NCI-H146 treated with DMSO at 0.1 percent for 48 hours (cell line): ENCODE data around the gene TAF5.
A peak's percentile ranks its signal among the peaks of the same experiment; 100 is the strongest.
"Not testable (repeated sequence)": the region's sequence is repeated elsewhere in the genome, so short reads cannot be mapped to it uniquely, and the experiment has no call there.

ENCODE experiments used
- DNase-seq: peaks from one replicate; lab custom pipeline; 2025; ENCODE audit not compliant: unreplicated experiment; lab: John Stamatoyannopoulos, UW

Gene TAF5

GRCh38 chr10:103413564-103413963 is 45.8 kb downstream of the TAF5 start:
- no peak for DNase-seq

- no peak for DNase-seq
Observed at GRCh38 chr10:103415581-103415980, 47.8 kb downstream of the TAF5 start.

GRCh38 chr10:103416436-103417147 is 48.8 kb downstream of the TAF5 start:
- peak; percentile 22 for DNase-seq

- DNase-seq, result not testable (repeated sequence)
Observed at GRCh38 chr10:103417148-103417469, 49.3 kb downstream of the TAF5 start.

- DNase-seq, result no peak
Observed at GRCh38 chr10:103417601-103418000, 49.8 kb downstream of the TAF5 start.

- DNase-seq, result no peak
Observed at GRCh38 chr10:103419101-103419500, 51.3 kb downstream of the TAF5 start.

- DNase-seq, result no peak
Observed at GRCh38 chr10:103423748-103424147, 56.0 kb downstream of the TAF5 start.

GRCh38 chr10:103427866-103428265 is 60.1 kb downstream of the TAF5 start:
- DNase-seq, result no peak

GRCh38 chr10:103428989-103429643 is 61.3 kb downstream of the TAF5 start:
- DNase-seq, result no peak

GRCh38 chr10:103429647-103430046 is 61.9 kb downstream of the TAF5 start:
- no peak for DNase-seq

GRCh38 chr10:103431902-103432301 is 64.1 kb downstream of the TAF5 start:
- DNase-seq, result no peak

- DNase-seq, result no peak
Observed at GRCh38 chr10:103433858-103434257, 66.1 kb downstream of the TAF5 start.
